Measurements from ENCODE around the gene GRK5.

GRK5 gene

GRCh38 chr10:119292968-119293760 lies 85.8 kb downstream of the GRK5 start:
- no peak for TF ChIP-seq CTCF (IDR thresholded peaks at IDR 0.05; ENCODE audit: low read depth, low read length, missing control alignments)
- no peak overlapping the region for H3K27ac ChIP-seq
- in situ Hi-C loops (cut with HindIII; ENCODE audit: low pct_ligation_motif_present, low sequenced_read_pairs), result no loop called here
- no peaks in the 10 kb centered on the region for H3K27me3 ChIP-seq (replicated peaks)
- no peaks in the 10 kb centered on the region for H3K36me3 ChIP-seq (replicated peaks)
- H3K4me3 ChIP-seq (ENCODE audit: low read depth, low read length), result no peak overlapping the region
- no peak for DNase-seq

GRCh38 chr10:119296703-119297102 lies 89.3 kb downstream of the GRK5 start:
- no peak for DNase-seq
- TF ChIP-seq CTCF (IDR thresholded peaks at IDR 0.05; ENCODE audit: low read depth, low read length, missing control alignments), result no peak
- no peak overlapping the region for H3K4me3 ChIP-seq (ENCODE audit: low read depth, low read length)
- H3K27ac ChIP-seq, result no peak overlapping the region
- no peaks in the 10 kb centered on the region for H3K27me3 ChIP-seq (replicated peaks)
- in situ Hi-C loops (cut with HindIII; ENCODE audit: low pct_ligation_motif_present, low sequenced_read_pairs), result no loop called here
- H3K36me3 ChIP-seq (replicated peaks), result no peaks in the 10 kb centered on the region

GRCh38 chr10:119297207-119297968 lies 90.0 kb downstream of the GRK5 start:
- in situ Hi-C loops (cut with HindIII; ENCODE audit: low pct_ligation_motif_present, low sequenced_read_pairs), result no loop called here
- no peak overlapping the region for H3K4me3 ChIP-seq (ENCODE audit: low read depth, low read length)
- H3K27ac ChIP-seq, result no peak overlapping the region
- TF ChIP-seq CTCF (IDR thresholded peaks at IDR 0.05; ENCODE audit: low read depth, low read length, missing control alignments), result no peak
- H3K36me3 ChIP-seq (replicated peaks), result no peaks in the 10 kb centered on the region
- no peak for DNase-seq
- H3K27me3 ChIP-seq (replicated peaks), result no peaks in the 10 kb centered on the region

GRCh38 chr10:119298810-119299209 lies 91.4 kb downstream of the GRK5 start:
- H3K4me3 ChIP-seq (ENCODE audit: low read depth, low read length), result no peak overlapping the region
- no peak for DNase-seq
- no peak for TF ChIP-seq CTCF (IDR thresholded peaks at IDR 0.05; ENCODE audit: low read depth, low read length, missing control alignments)
- no peak overlapping the region for H3K27ac ChIP-seq
- H3K27me3 ChIP-seq (replicated peaks), result no peaks in the 10 kb centered on the region
- in situ Hi-C loops (cut with HindIII; ENCODE audit: low pct_ligation_motif_present, low sequenced_read_pairs), result no loop called here
- no peaks in the 10 kb centered on the region for H3K36me3 ChIP-seq (replicated peaks)

GRCh38 chr10:119299531-119299930 lies 92.2 kb downstream of the GRK5 start:
- in situ Hi-C loops (cut with HindIII; ENCODE audit: low pct_ligation_motif_present, low sequenced_read_pairs), result no loop called here
- Histone ChIP-seq H3K4me3 (ENCODE audit: low read depth, low read length) (no peak overlapping the region), H3K36me3 (replicated peaks) (no peaks in the 10 kb centered on the region), H3K27me3 (replicated peaks) (no peaks in the 10 kb centered on the region), H3K27ac (no peak overlapping the region)
- DNase-seq, result no peak
- peak; percentile 16 for TF ChIP-seq CTCF (IDR thresholded peaks at IDR 0.05; ENCODE audit: low read depth, low read length, missing control alignments)

All from brain microvascular endothelial cell (primary cell).